NCI-H345 treated with DMSO at 0.1 percent for 48 hours (cell line): ENCODE measurements around the gene KRTAP1-5.
"Not testable (repeated sequence)": the region's sequence is repeated elsewhere in the genome, so short reads cannot be mapped to it uniquely, and the experiment has no call there.

ENCODE experiments used
- DNase-seq: peaks from one replicate; lab custom pipeline; 2025; ENCODE audit not compliant: unreplicated experiment; lab: John Stamatoyannopoulos, UW

The KRTAP1-5 gene, protein sequence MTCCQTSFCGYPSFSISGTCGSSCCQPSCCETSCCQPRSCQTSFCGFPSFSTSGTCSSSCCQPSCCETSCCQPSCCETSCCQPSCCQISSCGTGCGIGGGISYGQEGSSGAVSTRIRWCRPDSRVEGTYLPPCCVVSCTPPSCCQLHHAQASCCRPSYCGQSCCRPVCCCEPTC

DNA sequence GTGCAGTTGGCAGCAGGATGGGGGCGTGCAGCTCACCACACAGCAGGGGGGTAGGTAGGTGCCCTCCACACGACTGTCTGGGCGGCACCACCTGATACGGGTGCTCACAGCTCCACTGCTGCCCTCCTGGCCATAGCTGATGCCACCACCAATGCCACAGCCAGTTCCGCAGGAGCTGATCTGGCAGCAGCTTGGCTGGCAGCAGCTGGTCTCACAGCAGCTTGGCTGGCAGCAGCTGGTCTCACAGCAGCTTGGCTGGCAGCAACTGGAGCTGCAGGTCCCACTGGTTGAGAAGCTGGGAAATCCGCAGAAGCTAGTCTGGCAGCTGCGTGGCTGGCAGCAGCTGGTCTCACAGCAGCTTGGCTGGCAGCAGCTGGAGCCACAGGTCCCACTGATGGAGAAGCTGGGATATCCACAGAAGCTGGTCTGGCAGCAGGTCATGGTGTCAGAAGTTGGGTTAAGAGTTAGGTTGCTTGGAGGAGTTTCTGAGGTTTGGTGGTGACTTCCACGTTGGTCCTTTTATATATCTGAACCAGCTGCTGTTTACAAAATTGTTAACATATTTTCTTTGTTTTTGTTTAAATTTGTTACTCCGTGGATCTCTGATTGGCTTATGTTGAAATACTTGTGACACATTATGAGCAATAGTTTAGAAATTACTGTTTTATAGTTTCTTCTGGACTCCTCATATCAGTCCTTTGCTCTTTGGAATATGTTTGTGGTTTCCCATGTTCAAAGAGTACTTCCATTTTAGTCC is at the start of gene KRTAP1-5:
TSS of gene KRTAP1-5 (minus strand) at position 494 of the 757 bp plus-strand sequence. CDS start at position 441, 53 bp downstream.
- DNase-seq: no peak

- no peak for DNase-seq
Observed at GRCh38 chr17:41076788-41077187, 49.8 kb upstream of the KRTAP1-5 start.

GRCh38 chr17:41073676-41074075 is 46.7 kb upstream of the KRTAP1-5 start:
- DNase-seq: no peak

DNA sequence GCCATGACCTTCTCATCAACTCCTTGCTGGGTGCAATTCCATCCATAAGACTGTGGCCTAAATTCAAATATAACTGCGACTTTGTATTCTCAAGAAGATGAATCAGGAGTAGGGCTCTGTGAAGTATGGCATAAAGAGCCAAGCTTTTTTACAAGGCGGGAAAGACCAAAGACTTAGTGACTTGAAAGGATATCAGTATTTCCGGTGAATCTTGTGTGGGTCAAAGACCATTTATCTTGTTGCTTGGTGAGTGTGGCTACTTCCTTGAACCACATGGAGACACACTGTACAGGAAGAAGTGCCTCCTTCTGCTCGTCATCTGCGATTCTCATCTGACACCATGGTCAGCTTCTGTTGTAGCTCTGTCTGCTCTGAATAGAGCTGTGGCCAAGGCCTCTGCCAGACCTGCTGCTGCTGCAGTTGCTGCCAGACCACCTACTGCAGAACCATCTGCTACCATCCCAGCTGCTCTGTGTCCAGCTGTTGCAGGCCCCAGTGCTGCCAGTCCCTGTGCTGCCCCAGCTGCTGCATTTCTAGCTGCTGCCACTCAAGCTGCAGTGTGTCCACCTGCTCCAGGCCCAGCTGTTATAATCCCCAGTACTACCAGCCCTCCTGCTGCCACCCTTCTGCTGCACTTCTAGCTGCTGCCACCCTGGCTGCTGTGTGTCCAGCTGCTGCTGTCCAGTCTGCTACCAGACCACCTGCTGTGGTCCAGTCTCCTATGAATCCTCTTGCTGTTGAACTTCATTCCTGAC is 44.8 kb upstream of the KRTAP1-5 start:
- no peak for DNase-seq

- no peak for DNase-seq
Observed at GRCh38 chr17:41069031-41069430, 42.0 kb upstream of the KRTAP1-5 start.

DNA sequence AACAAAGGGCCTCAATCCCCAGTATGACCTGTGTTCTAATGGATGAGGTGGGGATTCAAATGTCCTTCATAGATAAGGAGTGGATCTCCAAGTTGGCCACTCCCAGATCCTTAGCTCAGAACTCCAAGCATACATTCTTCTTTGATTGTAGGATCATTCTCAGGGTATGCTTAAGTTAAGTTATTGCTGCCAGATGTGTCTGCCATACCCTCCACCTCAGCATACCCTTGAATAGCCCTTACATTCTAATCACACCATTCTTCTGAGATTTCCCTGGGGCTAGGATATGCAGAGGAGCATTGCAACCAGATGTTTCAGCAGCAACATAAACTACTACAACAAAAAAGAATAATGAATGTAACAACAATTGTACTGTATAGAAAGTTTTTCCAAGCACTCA is 40.3 kb upstream of the KRTAP1-5 start:
- no peak for DNase-seq

DNA sequence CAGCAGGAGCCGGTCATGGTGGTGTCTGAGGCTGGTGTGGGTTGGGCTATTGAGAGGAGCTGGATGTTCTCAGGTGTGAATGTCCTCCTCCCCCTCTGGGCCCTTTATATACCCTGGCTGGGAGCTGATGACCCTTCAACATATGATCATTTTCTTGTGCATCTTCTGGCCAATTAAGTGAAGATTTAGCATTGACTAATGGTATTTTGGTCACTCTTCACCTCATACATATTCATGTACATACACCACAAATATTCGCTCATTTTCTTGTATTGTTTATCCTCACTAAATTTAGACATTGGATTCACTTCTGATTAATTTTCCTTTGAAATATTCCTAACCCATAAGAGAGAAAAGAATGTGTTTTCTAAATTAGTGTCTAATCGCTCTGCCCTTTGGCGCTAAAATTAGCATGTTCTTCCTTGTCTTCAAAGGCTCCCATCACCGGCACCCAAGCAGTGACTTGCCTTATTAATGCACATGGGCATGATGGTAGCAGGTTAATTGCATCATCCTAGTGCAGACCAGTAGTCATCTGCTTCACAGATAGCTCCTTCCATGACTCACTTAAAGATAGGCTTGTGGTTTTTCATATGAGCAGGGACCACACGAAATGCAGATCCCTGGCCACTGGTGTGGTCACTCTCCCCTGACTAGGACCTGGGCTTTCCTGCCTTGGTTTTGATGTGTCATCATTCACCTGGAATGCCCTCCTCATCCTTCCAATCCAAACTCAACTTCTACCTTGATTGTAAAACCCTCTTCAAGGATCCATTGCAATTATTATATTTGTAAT is 39.0 kb upstream of the KRTAP1-5 start, which contains the start of gene KRTAP2-4:
TSS of gene KRTAP2-4 (minus strand) at position 51 of the 796 bp plus-strand sequence. CDS start at position 17, 34 bp downstream.
- no peak for DNase-seq

DNA sequence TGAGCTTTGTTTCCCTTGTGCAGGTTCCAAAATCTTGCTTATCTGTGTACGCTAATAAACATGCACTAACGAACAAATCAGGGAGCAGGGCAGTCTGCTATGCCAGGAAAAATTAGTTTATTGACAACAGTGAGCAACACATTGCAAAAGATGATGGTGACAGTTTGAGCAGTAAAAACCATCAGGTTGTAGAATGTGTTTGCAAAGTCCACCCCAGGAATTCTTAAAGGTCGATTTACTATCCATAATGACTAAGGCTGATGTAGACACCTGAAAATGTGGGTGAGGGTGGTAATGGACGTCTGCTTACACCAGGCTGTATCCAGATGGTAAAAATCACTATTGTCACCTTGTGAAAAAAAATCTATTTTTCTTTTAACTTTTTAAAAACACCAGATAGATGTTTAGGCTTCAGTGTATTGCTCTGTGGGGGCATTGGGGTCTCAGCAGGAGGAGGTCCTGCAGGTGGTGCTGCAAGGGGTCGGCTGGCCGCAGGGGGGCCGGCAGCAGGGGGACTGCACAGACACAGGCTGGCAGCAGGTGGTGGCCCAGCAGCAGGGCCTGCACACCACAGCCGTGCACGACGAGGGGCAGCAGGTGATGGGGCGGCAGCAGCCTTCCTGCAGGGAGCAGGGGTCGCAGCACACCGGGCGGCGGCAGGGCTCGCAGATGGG is 38.1 kb upstream of the KRTAP1-5 start:
- DNase-seq: not testable (repeated sequence)

GRCh38 chr17:41064301-41064700 is 37.3 kb upstream of the KRTAP1-5 start:
- no peak for DNase-seq

DNA sequence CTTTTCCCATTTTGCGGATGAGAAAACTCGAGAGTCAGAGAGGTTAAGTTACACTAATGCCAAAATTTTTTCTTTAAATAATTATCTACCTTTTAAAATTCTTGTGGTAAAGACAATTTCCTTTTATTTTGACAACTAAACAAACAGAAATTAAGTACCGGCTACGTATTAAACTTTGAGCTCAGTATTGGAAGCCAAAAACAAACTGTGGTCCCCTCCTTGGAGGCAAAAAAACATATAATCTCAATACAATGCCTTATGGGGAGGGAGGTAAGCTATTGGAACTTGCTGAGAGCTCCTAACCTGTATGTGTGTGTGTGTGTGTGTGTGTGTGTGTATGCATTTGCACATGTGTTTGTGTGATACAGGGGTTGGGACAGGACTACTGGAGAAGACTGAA is 36.4 kb upstream of the KRTAP1-5 start:
- no peak for DNase-seq

DNA sequence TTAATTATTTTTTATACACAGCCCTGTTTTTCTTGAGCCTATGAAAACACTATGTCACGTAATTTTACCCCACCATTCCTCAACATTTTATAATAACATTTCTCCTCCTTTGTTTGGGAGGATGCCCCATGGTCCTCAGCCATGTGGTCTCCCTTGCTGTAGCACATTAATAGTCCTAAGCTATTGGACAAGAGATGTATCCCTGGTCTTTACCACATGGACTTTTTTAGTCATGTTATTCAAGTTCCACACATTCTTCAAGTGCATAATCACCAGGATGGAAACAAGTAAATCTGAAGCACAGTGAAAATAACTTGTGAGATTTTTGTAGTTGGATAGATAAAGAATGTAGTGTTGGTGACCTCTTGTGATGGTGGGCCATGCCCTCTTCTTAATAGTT is 35.0 kb upstream of the KRTAP1-5 start:
- DNase-seq: no peak

DNA sequence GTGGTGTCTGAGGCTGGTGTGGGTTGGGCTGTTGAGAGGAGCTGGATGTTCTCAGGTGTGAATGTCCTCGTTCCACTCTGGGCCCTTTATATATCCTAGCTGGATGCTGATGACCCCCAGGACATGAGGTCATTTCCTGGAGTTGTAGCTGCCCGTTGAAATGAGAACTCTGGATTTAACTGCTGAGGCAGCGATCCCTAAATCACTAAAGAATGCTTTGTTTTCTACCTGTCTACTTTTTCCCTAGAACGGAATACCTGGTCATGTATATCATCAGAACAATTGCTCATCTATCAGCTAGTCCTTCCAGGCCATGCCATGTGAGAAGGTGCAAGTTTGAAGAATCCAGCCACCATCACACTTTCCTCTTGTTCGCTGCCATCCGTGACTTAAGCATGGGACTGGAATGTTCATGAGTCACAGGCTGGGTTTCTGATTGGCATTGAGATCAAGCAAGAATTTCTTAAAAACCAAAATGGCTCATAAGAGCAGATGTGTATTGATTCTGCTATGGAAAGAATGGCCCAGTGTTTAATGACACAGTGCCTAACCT is 33.1 kb upstream of the KRTAP1-5 start, which contains the start of gene KRTAP2-3:
TSS of gene KRTAP2-3 (minus strand) at position 63 of the 553 bp plus-strand sequence. CDS start 64 bp downstream, outside the sequence.
- no peak for DNase-seq

GRCh38 chr17:41059276-41060051 is 32.5 kb upstream of the KRTAP1-5 start:
- DNase-seq: not testable (repeated sequence)

- DNase-seq: no peak
Observed at GRCh38 chr17:41058741-41059140, 31.7 kb upstream of the KRTAP1-5 start.

DNA sequence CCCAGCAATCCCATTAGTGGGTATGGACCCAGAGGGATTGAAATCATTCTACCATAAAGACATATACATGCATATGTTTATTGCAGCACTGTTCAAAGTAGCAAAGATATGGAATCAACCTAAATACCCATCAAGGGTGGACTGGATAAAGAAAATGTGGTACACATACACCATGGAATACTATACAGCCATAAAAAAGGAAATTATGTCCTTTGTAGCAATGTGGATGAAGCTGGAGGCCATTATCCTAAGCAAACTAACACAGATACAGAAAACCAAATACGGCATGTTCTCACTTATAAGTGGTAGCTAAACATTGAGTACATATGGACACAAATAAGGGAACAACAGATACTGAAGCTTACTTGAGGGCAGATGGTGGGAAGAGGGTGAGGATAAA is 30.5 kb upstream of the KRTAP1-5 start:
- DNase-seq: no peak

- not testable (repeated sequence) for DNase-seq
Observed at GRCh38 chr17:41055130-41055529, 28.1 kb upstream of the KRTAP1-5 start, which contains the start of gene KRTAP2-2. Gene KRTAP2-2, minus strand, starts transcription at chr17:41055230. Its CDS starts 19 bp downstream, at chr17:41055211.

- DNase-seq: not testable (repeated sequence)
Observed at GRCh38 chr17:41054556-41054955, 27.5 kb upstream of the KRTAP1-5 start.

GRCh38 chr17:41054025-41054424 is 27.0 kb upstream of the KRTAP1-5 start:
- no peak for DNase-seq

GRCh38 chr17:41052566-41052965 is 25.6 kb upstream of the KRTAP1-5 start:
- DNase-seq: no peak
